HG03097 (cell line): Measurements from ENCODE around the gene SKIL.

Source experiments
- ATAC-seq: cut with Tn5 transposase; IDR thresholded peaks from one replicate; pipeline ENCODE4 v1.9.1; 2021; ENCODE audit not compliant: unreplicated experiment, low FRiP score

Gene SKIL

DNA sequence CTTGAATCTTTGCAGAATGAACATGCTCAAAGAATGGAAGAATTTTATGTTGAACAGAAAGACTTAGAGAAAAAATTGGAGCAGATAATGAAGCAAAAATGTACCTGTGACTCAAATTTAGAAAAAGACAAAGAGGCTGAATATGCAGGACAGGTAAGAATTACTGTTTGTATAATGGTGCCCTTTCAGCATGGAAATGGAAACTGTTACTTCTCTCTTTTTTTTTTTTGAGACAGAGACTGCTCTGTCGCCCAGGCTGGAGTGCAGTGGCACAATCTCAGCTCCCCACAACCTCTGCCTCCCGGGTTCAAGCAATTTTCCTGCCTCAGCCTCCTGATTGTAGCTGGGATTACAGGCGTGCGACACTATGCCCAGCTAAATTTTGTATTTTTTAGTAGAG is 33.6 kb downstream of the SKIL start:
- no peak for ATAC-seq

- ATAC-seq = no peak
These were observed 40.2 kb downstream of the SKIL start for GRCh38 chr3:170397685-170398084.

- no peak for ATAC-seq
These were observed 47.6 kb downstream of the SKIL start for GRCh38 chr3:170405101-170405500.

DNA sequence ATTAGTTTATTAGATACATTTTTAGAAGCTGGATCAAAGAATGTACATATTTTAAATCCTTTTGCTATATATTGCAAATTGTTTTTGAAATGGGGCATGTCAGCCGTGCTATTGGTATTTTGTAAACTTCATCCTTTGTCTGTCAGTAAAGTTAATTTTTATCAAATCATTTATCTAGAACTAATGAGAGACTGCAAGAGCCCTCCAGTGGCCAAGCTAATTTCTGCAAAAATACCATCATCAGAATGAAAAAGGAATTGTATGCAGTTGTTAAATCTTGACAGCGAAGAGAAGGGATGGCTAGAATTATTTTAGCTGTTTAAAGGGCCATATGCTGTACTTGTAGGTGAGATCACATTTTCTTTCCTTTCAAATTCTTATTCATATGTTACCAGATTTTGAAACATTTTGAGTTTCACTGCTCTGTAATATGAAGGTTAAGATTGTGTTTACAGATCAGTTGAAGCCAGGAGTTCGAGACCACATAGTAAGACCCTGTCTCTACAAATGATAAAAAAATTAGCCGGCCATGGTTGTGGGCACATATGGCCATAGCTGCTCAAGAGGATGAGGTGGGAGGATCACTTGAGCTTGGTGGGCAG is 53.0 kb downstream of the SKIL start:
- no peak for ATAC-seq

DNA sequence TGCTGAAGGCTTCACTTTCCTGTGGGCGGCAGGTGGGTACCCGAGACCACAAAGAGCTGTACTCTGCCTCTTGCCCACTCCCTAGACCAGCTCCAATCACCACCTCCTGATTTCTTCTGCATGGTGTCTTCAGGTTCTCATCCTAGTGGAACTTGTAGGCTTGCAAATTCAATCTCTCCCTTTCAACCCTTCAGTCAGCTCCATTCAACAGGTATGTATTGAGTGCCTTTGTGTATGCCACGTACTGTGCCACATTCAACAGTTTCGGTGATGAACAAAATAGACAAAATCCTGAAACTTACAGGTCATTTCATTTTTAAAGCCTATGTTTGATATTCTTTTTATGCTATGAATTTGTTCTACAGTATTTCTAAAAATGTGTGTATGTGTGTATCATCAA is 55.8 kb downstream of the SKIL start:
- ATAC-seq = no peak

- ATAC-seq = peak; percentile 54
These were observed 56.7 kb downstream of the SKIL start for GRCh38 chr3:170414202-170414663.

DNA sequence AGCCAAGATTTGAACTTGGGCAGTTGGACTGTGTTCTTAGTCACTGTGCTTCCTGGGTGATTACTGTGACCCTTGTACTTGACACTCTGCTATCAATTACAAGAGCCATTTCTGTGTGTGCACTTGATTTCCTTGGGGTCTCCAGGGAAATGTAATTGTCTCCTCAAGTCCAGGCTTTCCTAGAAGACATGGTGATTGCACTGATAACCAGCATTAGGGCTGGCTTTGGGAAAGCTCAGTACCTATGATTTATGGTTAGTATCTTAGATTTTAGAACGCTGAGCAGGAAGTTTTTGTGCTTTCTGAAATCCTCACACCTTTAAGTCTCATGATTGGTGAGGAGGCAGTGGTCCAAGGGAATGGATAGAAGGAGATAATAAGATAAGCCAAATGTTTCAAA is 59.6 kb downstream of the SKIL start:
- no peak for ATAC-seq

GRCh38 chr3:170418422-170419398 is 61.2 kb downstream of the SKIL start, which contains the start of gene CLDN11:
Gene CLDN11, plus strand, starts transcription at chr3:170418868. Its CDS starts 199 bp downstream, at chr3:170419067.
- no peak for ATAC-seq

DNA sequence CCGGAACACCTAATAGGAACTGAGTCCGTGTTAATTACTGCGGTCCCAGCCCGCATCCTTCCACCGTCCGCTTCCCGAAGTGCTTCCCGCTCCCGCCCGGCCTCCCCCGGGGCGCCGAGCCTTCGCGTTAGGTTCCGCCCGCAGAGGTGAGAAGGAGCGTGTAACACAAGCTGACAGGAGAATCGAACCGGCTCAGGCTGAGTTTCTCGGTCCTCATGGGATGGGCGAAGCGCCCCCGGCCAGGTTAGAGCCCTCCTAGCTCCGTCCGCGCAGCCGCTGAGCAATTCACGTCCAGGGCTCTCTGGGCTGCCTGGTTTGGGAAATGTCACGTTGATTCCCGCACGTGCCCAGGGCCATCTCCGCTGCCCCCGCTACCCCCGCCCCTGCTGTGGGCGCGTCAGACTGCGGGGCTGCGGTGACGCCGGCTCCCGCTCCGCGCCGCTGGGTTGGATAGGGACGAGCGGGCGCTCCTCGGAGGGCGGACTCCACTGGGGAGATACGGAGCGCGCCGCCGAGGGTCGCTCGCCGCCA is 62.1 kb downstream of the SKIL start:
- ATAC-seq = no peak

DNA sequence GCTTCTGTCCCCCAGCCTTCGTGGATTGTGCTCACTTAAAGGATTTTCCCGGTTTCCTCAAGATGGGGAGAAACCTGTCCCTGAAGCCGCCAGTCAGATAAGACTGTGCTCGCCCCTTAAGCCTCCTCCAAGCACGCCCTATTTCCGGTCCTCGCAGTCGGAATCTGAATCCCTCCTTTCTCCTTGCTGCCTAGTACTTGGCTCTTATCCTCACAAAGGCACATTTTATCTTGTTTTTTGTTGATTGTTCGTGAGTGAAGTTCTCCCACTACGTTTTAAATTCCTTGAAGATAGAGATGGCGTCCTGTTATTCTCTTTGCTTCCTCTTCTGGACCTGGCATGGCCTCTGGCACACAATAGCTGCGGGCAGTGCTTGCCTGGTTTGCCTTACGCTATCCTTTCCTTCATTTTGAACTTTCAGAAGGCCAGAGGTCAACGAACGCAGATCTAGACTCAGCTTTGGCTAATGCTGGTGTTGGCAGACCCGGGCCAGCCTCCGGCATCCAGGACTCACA is 62.8 kb downstream of the SKIL start:
- no peak for ATAC-seq

- ATAC-seq = no peak
These were observed 63.7 kb downstream of the SKIL start for GRCh38 chr3:170421111-170421641.

DNA sequence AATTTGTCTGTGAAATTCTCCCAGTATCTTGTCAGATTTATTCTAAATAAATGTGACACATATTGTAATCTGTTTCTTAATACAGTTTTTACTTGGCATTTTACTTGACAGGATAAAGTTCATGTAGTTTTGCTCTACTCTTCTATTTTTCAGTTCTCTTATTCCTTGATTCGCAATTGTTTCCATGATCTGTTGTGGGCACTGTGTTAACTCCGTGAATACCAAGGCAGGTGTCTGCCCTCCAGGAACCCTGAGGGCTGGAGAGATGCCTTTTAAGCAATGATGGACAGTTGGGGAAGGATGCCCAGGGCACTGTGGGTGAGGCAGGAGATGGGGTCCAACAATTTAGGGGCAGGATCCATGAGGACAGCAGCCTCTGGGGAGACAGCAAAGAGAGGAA is 64.2 kb downstream of the SKIL start:
- ATAC-seq = no peak

GRCh38 chr3:170423001-170423615 is 65.6 kb downstream of the SKIL start:
- no peak for ATAC-seq

DNA sequence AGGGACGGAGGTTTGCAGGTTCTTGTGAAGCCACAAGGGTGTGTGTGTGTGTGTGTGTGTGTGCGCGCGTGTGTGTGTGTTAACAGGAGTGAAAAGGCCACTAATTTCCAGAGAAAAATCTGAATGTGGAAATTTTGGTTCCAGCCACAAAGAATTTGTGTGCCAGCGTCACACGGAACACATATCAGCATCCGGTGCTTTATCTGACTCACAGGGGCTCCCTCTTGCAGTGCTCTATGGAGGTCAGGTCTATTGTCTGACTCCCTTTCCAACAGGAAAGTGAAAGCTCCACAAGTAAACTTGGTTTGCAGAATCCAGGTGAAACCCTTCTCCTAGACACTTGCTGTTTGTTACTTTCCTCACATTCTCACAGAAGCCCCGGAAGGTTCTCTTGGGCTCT is 67.4 kb downstream of the SKIL start:
- ATAC-seq = no peak

- ATAC-seq = no peak
These were observed 68.2 kb downstream of the SKIL start for GRCh38 chr3:170425491-170426239.

GRCh38 chr3:170426240-170426797 is 68.8 kb downstream of the SKIL start:
- no peak for ATAC-seq

DNA sequence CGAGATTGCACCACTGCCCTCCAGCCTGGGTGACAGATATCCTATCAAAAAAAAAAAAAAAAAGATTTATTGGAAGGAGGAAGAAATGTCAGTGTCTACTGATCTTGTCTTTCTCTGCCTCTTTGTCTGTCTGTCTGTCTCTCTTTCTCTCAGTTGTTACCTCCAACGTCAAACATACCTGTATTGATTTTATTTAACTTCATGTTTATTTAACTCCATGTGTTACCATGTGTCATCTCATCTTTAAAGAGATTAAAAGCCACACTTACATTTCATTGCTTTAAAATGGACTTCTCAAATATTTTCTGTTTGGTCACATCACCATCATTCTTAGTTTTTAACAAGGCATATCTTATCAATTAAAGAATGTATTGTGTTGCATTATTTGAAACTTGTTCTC is 70.6 kb downstream of the SKIL start:
- no peak for ATAC-seq

DNA sequence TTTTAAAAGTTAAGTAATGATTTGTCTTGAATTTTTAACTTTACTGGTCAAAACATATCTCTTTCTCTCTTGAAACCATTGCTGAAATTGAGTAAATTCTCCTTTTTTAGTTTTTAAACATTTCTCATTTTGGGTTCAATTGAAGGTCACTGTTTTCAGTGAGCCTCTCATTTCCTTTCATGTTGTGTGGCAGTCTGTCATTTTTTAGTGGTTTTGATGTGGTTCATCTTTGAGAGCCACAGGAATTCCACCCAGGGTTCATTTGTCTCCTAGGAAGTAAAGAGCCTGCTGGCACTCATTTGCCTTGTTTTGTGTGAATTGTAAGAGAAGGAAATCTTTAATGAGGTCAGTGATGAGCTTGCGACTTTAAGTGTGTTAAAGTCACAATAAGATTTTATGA is 71.5 kb downstream of the SKIL start:
- no peak for ATAC-seq

- ATAC-seq = no peak
These were observed 73.5 kb downstream of the SKIL start for GRCh38 chr3:170431054-170431453.

DNA sequence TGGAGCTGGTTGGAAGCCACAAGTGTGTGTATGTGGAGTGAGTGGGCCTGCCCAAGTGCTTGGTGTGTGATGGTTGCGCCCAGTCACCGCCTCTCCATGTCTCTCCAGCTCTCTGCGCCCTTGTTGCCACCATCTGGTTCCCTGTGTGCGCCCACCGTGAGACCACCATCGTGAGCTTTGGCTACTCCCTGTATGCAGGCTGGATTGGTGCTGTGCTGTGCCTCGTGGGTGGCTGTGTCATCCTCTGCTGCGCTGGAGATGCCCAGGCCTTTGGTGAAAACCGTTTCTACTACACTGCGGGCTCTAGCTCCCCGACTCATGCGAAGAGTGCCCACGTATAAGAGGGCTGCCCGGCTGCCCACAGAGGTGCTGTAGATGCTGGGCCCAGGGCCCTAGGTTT is 74.9 kb downstream of the SKIL start:
- no peak for ATAC-seq
